Transverse colon (tissue), 4 donors: Measurements from ENCODE around the gene ITPKB. TPM values are rescaled to one million over a fixed set of nuclear protein-coding genes. Genes with fewer than 3 reads are reported as not detected.

Experiments
- DNase-seq: peaks from one replicate; pipeline ENCODE4 v3.0.0-alpha.2; 2019
- H3K27ac ChIP-seq, 4 donors: fragments of 200-600 bp; sonication (generic); 2 replicates each; pipeline ENCODE4 v1.5.1; 2016 to 2018; ENCODE audit warnings: inconsistent platforms in 4 of 4
- H3K27me3 ChIP-seq: fragments of 200-600 bp; sonication (generic); 2 replicates; pipeline ENCODE4 v1.5.1; 2017; ENCODE audit warnings: inconsistent platforms
- H3K36me3 ChIP-seq, 4 donors: fragments of 200-600 bp; sonication (generic); 2 replicates each; pipeline ENCODE4 v1.5.1; 2017 to 2019; ENCODE audit warnings: inconsistent platforms in 4 of 4
- H3K4me1 ChIP-seq, 4 donors: fragments of 200-600 bp; sonication (generic); 2 replicates each; pipeline ENCODE4 v1.5.1; 2017 to 2020; ENCODE audit warnings: inconsistent platforms in 4 of 4
- H3K4me3 ChIP-seq, 4 donors: fragments of 200-600 bp; sonication (generic); 1 replicate in 1 of 4; 2 replicates in 3 of 4; pipeline versions ENCODE4 v1.5.1 to v1.6.1; 2017 to 2019; ENCODE audit warnings: inconsistent platforms in 4 of 4
- H3K9me3 ChIP-seq, 2 donors: fragments of 200-600 bp; sonication (generic); 2 replicates each; pipeline ENCODE4 v1.5.1; 2017 to 2019; ENCODE audit warnings: inconsistent platforms in 2 of 2
- CTCF ChIP-seq, 5 experiments: fragments of 200-600 bp in 3 of 5; fragments of 450-650 bp in 2 of 5; sonication (generic) in 3 of 5; IDR thresholded peaks; 1 replicate in 2 of 5; 2 replicates in 3 of 5; pipeline ENCODE4 v1.5.1; 2016 to 2017; ENCODE audit warnings: antibody characterized with exemption in 5 of 5, inconsistent platforms in 3 of 5, mild to moderate bottlenecking in 2 of 5, moderate library complexity in 1 of 5
- EP300 ChIP-seq: sonication (generic); formaldehyde crosslinking; IDR thresholded peaks from one replicate; pipeline ENCODE4 v1.6.1; 2017; ENCODE audit warnings: antibody characterized with exemption, low read depth
- POLR2A ChIP-seq: fragments of 450-650 bp; IDR thresholded peaks from one replicate; pipeline ENCODE4 v1.6.1; 2016; ENCODE audit warnings: antibody characterized with exemption, mild to moderate bottlenecking, moderate library complexity
- POLR2AphosphoS5 ChIP-seq, 3 donors: sonication (generic); formaldehyde crosslinking; IDR thresholded peaks; one replicate each; pipeline ENCODE4 v1.6.1; 2016; ENCODE audit warnings: antibody characterized with exemption in 3 of 3
- WGBS, 2 donors: methylation state at CpG; one replicate each; pipeline ENCODE4 v1.1.5; 2018; ENCODE audit warnings: low coverage in 1 of 2; 5-methylcytosine and 5-hydroxymethylcytosine counted together
- in situ Hi-C, 4 donors: fragments of 200-750 bp; cut with MboI; loops; one replicate each; pipeline versions ENCODE4 v1.15.0 to v1.15.1; 2017; ENCODE audit warnings: low sequenced_read_pairs in 3 of 4, low pct_ligation_motif_present in 1 of 4, low pct_unique_long_range_greater_than_20kb in 1 of 4
- intact Hi-C: fragments of 100-400 bp; cut with DNase I; formaldehyde crosslinking; loops from one replicate; pipeline ENCODE4 v1.15.1; 2023; ENCODE audit warnings: low total_unique reads
- total RNA-seq, 4 donors: library from RNA; depleted of rRNA; stranded (reverse); fragments of >200 nt; gene quantifications; one replicate each; pipeline ENCODE4 v1.1.0, GENCODE V29; 2016

The ITPKB gene
- total RNA-seq, 4 donors from 2014 or later = 14.3 to 57.6 (median 23.7) TPM

- DNase-seq = no peak
These were observed 79.4 kb downstream of the ITPKB start for GRCh38 chr1:226659641-226660040.

DNA sequence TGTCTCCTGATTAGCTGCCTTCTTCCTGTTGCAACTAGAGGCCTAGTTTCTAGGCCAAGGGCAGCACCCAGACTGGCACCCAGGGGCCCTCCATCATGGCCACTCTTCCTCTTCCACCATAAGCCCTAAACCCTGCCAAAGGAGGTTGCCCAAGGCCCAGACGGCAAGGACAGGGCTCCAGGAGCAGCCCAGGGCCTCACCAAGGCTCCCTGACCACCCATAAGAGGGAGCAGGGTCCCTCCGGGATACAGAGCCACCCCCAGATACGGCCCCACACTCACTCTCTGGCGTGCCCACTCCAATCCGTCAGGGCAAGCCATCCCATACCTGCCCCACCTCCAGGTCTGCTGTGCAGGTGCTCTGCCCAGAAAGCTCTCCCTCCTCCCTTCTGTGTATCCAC is 79.9 kb downstream of the ITPKB start:
- H3K9me3 ChIP-seq = no peaks in the 10 kb centered on the region
- 97% methylated on average over 5 of the region's 5 CpGs; no CpG with 5 or more reads in 1 of the 2 donors for WGBS, 2 donors
- no peak overlapping the region for H3K4me3 ChIP-seq
- TF ChIP-seq CTCF (IDR thresholded peaks at IDR 0.05) = no peak
- TF ChIP-seq EP300 = no peak
- TF ChIP-seq POLR2AphosphoS5 (IDR thresholded peaks at IDR 0.05) = no peak
- no peak for TF ChIP-seq POLR2A
- peaks cover 45 to 98% (median 79%) of the 10 kb centered on the region in 4 donors for H3K4me1 ChIP-seq
- no peak overlapping the region for H3K27ac ChIP-seq
- no peak for DNase-seq
- in situ Hi-C loops = no loop called here
- H3K27me3 ChIP-seq = no peaks in the 10 kb centered on the region
- H3K36me3 ChIP-seq = no peaks in the 10 kb centered on the region
- intact Hi-C loops = no loop called here

More at GRCh38 chr1:226659641-226660040, 79.4 kb downstream of the ITPKB start:
- TF ChIP-seq POLR2A (no peak), POLR2AphosphoS5 (IDR thresholded peaks at IDR 0.05) (no peak), EP300 (no peak), CTCF (IDR thresholded peaks at IDR 0.05) (no peak)
- H3K9me3 ChIP-seq = no peaks in the 10 kb centered on the region
- H3K36me3 ChIP-seq = no peaks in the 10 kb centered on the region
- in situ Hi-C loops = no loop called here
- intact Hi-C loops = no loop called here
- H3K27ac ChIP-seq = no peak overlapping the region
- WGBS, 2 donors = 94% methylated on average over 5 of the region's 5 CpGs; no CpG with 5 or more reads in 1 of the 2 donors
- peaks cover 49 to 98% (median 77%) of the 10 kb centered on the region in 4 donors for H3K4me1 ChIP-seq
- no peak overlapping the region for H3K4me3 ChIP-seq
- H3K27me3 ChIP-seq = no peaks in the 10 kb centered on the region

DNA sequence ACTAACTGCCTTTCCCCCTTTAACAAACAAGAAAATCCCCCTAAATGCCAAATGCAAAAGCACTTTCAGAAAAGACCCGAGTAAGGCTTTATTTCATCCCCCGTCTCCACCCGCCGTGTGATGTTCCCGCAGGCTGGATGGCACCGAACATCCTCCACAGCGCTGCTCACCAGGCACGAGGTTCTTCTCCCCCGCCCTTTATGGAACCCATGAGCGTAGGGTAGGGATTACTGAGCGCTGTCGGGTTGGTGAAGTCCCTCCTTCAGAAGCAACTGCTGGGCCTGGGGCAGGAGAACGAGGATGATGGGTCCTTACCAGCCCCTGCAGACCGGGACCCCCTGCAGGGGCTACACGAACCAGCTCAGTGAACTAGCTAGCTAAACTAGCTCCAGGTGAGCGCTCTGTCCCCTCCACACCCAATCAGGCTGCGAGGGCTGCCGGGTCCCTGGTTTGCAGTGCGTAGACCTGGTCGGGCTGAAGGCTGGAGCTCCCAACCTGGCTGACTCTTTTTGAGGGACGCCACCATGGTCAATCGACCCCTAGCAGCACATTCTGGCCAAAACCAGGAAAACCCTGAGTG is 80.4 kb downstream of the ITPKB start:
- 87 to 92% methylated on average over 3 to 22 of the region's 22 CpGs for WGBS, 2 donors
- no peaks in the 10 kb centered on the region for H3K27me3 ChIP-seq
- TF ChIP-seq CTCF (IDR thresholded peaks at IDR 0.05) (no peak), POLR2A (no peak), EP300 (no peak), POLR2AphosphoS5 (IDR thresholded peaks at IDR 0.05) (no peak)
- H3K27ac ChIP-seq = no peak overlapping the region
- no peaks in the 10 kb centered on the region for H3K36me3 ChIP-seq
- in situ Hi-C loops (no loop called here), intact Hi-C loops (no loop called here)
- no peaks in the 10 kb centered on the region for H3K9me3 ChIP-seq
- no peak overlapping the region for H3K4me3 ChIP-seq
- no peak for DNase-seq
- peaks cover 40 to 98% (median 79%) of the 10 kb centered on the region in 4 donors for H3K4me1 ChIP-seq

GRCh38 chr1:226657895-226658545 is 81.1 kb downstream of the ITPKB start:
- intact Hi-C loops = no loop called here
- WGBS, 2 donors = 77 to 87% methylated on average over 9 to 10 of the region's 10 CpGs
- H3K4me1 ChIP-seq = peaks cover 34 to 94% (median 73%) of the 10 kb centered on the region in 4 donors
- no peaks in the 10 kb centered on the region for H3K27me3 ChIP-seq
- no peaks in the 10 kb centered on the region for H3K36me3 ChIP-seq
- H3K9me3 ChIP-seq = no peaks in the 10 kb centered on the region
- no peak for DNase-seq
- in situ Hi-C loops = no loop called here
- H3K27ac ChIP-seq = no peak overlapping the region
- no peak overlapping the region for H3K4me3 ChIP-seq
- no peak for TF ChIP-seq EP300
- TF ChIP-seq POLR2A = no peak
- TF ChIP-seq POLR2AphosphoS5 (IDR thresholded peaks at IDR 0.05) = no peak
- TF ChIP-seq CTCF (IDR thresholded peaks at IDR 0.05) = no peak
